ENCODE results near the gene PPP2R3A.

PPP2R3A gene

GRCh38 chr3:135965129-135965505, 411 bp upstream of the PPP2R3A start:
- no peak overlapping the region for H3K27ac ChIP-seq (ENCODE audit: low read length)
- H3K4me3 ChIP-seq (ENCODE audit: low read length): no peak overlapping the region
- TF ChIP-seq EZH2 (optimal IDR thresholded peaks at IDR 0.05; ENCODE audit: low read depth, low read length): no peak
- no peak for TF ChIP-seq EZH2phosphoT487 (IDR thresholded peaks at IDR 0.05; ENCODE audit: low read length)
- TF ChIP-seq CTCF (IDR thresholded peaks at IDR 0.05; ENCODE audit: low read length): no peak
- H3K27me3 ChIP-seq (replicated peaks; ENCODE audit: insufficient read depth, low read length): no peaks in the 10 kb centered on the region
- H4K20me1 ChIP-seq (ENCODE audit: insufficient read depth, low read length): no peaks in the 10 kb centered on the region
- no peaks in the 10 kb centered on the region for H3K36me3 ChIP-seq (replicated peaks; ENCODE audit: insufficient read depth, low read length)
- H2AFZ ChIP-seq (ENCODE audit: low read length): no peak overlapping the region
- no peaks in the 10 kb centered on the region for H3K9me2 ChIP-seq (replicated peaks; ENCODE audit: insufficient read depth, low read length)
- no peak overlapping the region for H3K4me2 ChIP-seq (ENCODE audit: low read depth, low read length)
- DNase-seq: no peak
- no peaks in the 10 kb centered on the region; the same call in 1 of the 2 replicates for H3F3A ChIP-seq (ENCODE audit: insufficient read depth, low read length)
- no peaks in the 10 kb centered on the region for H3K79me2 ChIP-seq (ENCODE audit: low read length)
- no peaks in the 10 kb centered on the region; the same call in 1 of the 2 replicates for H3K4me1 ChIP-seq (ENCODE audit: low read length)
- no peak overlapping the region for H3K9ac ChIP-seq (ENCODE audit: low read length)
- no peaks in the 10 kb centered on the region for H3K9me3 ChIP-seq (replicated peaks; ENCODE audit: insufficient read depth, low read length)

GRCh38 chr3:135966271-135966961, 888 bp downstream of the PPP2R3A start:
- Histone ChIP-seq H2AFZ (ENCODE audit: low read length) (peak overlapping the region; percentile 93), H3K9me3 (replicated peaks; ENCODE audit: insufficient read depth, low read length) (no peaks in the 10 kb centered on the region), H3K4me1 (ENCODE audit: low read length) (no peaks in the 10 kb centered on the region; the same call in 1 of the 2 replicates), H3K79me2 (ENCODE audit: low read length) (no peaks in the 10 kb centered on the region), H3F3A (ENCODE audit: insufficient read depth, low read length) (no peaks in the 10 kb centered on the region; the same call in 1 of the 2 replicates), H3K27me3 (replicated peaks; ENCODE audit: insufficient read depth, low read length) (no peaks in the 10 kb centered on the region), H3K27ac (ENCODE audit: low read length) (no peak overlapping the region), H3K9me2 (replicated peaks; ENCODE audit: insufficient read depth, low read length) (no peaks in the 10 kb centered on the region), H3K9ac (ENCODE audit: low read length) (peak overlapping the region; percentile 54; the same call in 1 of the 2 replicates), H4K20me1 (ENCODE audit: insufficient read depth, low read length) (no peaks in the 10 kb centered on the region), H3K36me3 (replicated peaks; ENCODE audit: insufficient read depth, low read length) (no peaks in the 10 kb centered on the region), H3K4me3 (ENCODE audit: low read length) (peak overlapping the region; percentile 89), H3K4me2 (ENCODE audit: low read depth, low read length) (peak overlapping the region; percentile 77)
- no peak for DNase-seq
- no peak for TF ChIP-seq EZH2phosphoT487 (IDR thresholded peaks at IDR 0.05; ENCODE audit: low read length)
- TF ChIP-seq EZH2 (optimal IDR thresholded peaks at IDR 0.05; ENCODE audit: low read depth, low read length): no peak
- no peak for TF ChIP-seq CTCF (IDR thresholded peaks at IDR 0.05; ENCODE audit: low read length)

- no peaks in the 10 kb centered on the region for H3K79me2 ChIP-seq (ENCODE audit: low read length)
- TF ChIP-seq EZH2phosphoT487 (IDR thresholded peaks at IDR 0.05; ENCODE audit: low read length) (no peak), CTCF (IDR thresholded peaks at IDR 0.05; ENCODE audit: low read length) (no peak), EZH2 (optimal IDR thresholded peaks at IDR 0.05; ENCODE audit: low read depth, low read length) (no peak)
- no peaks in the 10 kb centered on the region for H3K36me3 ChIP-seq (replicated peaks; ENCODE audit: insufficient read depth, low read length)
- H3K9me3 ChIP-seq (replicated peaks; ENCODE audit: insufficient read depth, low read length): no peaks in the 10 kb centered on the region
- no peaks in the 10 kb centered on the region; the same call in 1 of the 2 replicates for H3K4me1 ChIP-seq (ENCODE audit: low read length)
- DNase-seq: no peak
- H3F3A ChIP-seq (ENCODE audit: insufficient read depth, low read length): no peaks in the 10 kb centered on the region; the same call in 1 of the 2 replicates
- no peaks in the 10 kb centered on the region for H3K9me2 ChIP-seq (replicated peaks; ENCODE audit: insufficient read depth, low read length)
- H3K27ac ChIP-seq (ENCODE audit: low read length): no peak overlapping the region
- H4K20me1 ChIP-seq (ENCODE audit: insufficient read depth, low read length): no peaks in the 10 kb centered on the region
- H3K4me3 ChIP-seq (ENCODE audit: low read length): peak overlapping the region; percentile 89
- H3K9ac ChIP-seq (ENCODE audit: low read length): no peak overlapping the region
- H3K27me3 ChIP-seq (replicated peaks; ENCODE audit: insufficient read depth, low read length): no peaks in the 10 kb centered on the region
- H3K4me2 ChIP-seq (ENCODE audit: low read depth, low read length): peak overlapping the region; percentile 77
- peak overlapping the region; percentile 93; the same call in 1 of the 2 replicates for H2AFZ ChIP-seq (ENCODE audit: low read length)
Measured at GRCh38 chr3:135966962-135967274, 1.4 kb downstream of the PPP2R3A start.
